ENCODE results near the gene ALG1L2. TPM values are rescaled to one million over a fixed set of nuclear protein-coding genes. Genes with fewer than 3 reads are reported as not detected.
"Not testable (repeated sequence)": the region's sequence is repeated elsewhere in the genome, so short reads cannot be mapped to it uniquely, and the experiment has no call there.

The ALG1L2 gene
- 1 to 10 TPM in 1 of 4 donors, not detected in 3; 4.0 TPM for total RNA-seq

GRCh38 chr3:130081351-130081881 lies at the start of gene ALG1L2:
ALG1L2 (plus strand) TSS chr3:130081831; CDS start chr3:130082017, 186 bp downstream.
- intact Hi-C loops (cut with DNase I; ENCODE audit: low total_unique reads) = no loop called here
- Histone ChIP-seq H3K4me1 (no peaks in the 10 kb centered on the region), H3K27me3 (no peaks in the 10 kb centered on the region), H3K9me3 (no peaks in the 10 kb centered on the region), H3K36me3 (no peaks in the 10 kb centered on the region), H3K4me3 (no peak within 1 kb of the TSS), H3K27ac (no peak within 1 kb of the TSS)
- TF ChIP-seq CTCF (IDR thresholded peaks at IDR 0.05) = no peak
- no peak for TF ChIP-seq POLR2A (IDR thresholded peaks at IDR 0.05)
- no peak for DNase-seq

GRCh38 chr3:130037126-130037815 lies 44.4 kb upstream of the ALG1L2 start:
- H3K27me3 ChIP-seq; H3K9me3 ChIP-seq; intact Hi-C loops (cut with DNase I; ENCODE audit: low total_unique reads); DNase-seq; H3K36me3 ChIP-seq; H3K4me3 ChIP-seq; H3K27ac ChIP-seq; H3K4me1 ChIP-seq: not testable (repeated sequence)

- H3K27ac ChIP-seq; H3K9me3 ChIP-seq; DNase-seq; H3K27me3 ChIP-seq; H3K4me1 ChIP-seq; intact Hi-C loops (cut with DNase I; ENCODE audit: low total_unique reads); H3K36me3 ChIP-seq; H3K4me3 ChIP-seq: not testable (repeated sequence)
These were observed 38.9 kb upstream of the ALG1L2 start for GRCh38 chr3:130042736-130043135.

- H3K9me3 ChIP-seq; H3K4me1 ChIP-seq; intact Hi-C loops (cut with DNase I; ENCODE audit: low total_unique reads); H3K36me3 ChIP-seq; H3K27me3 ChIP-seq; DNase-seq; H3K4me3 ChIP-seq; H3K27ac ChIP-seq: not testable (repeated sequence)
These were observed 38.0 kb upstream of the ALG1L2 start for GRCh38 chr3:130043658-130044057.

GRCh38 chr3:130044370-130044769 lies 37.3 kb upstream of the ALG1L2 start:
- Histone ChIP-seq H3K9me3 (no peaks in the 10 kb centered on the region), H3K4me3 (no peak overlapping the region), H3K4me1 (no peaks in the 10 kb centered on the region), H3K27ac (no peak overlapping the region), H3K27me3 (no peaks in the 10 kb centered on the region), H3K36me3 (no peaks in the 10 kb centered on the region)
- intact Hi-C loops (cut with DNase I; ENCODE audit: low total_unique reads) = no loop called here
- no peak for DNase-seq
- TF ChIP-seq CTCF (IDR thresholded peaks at IDR 0.05) (no peak), POLR2A (IDR thresholded peaks at IDR 0.05) (no peak)

GRCh38 chr3:130048726-130049125 lies 32.9 kb upstream of the ALG1L2 start:
- intact Hi-C loops (cut with DNase I; ENCODE audit: low total_unique reads) = no loop called here
- H3K27ac ChIP-seq = no peak overlapping the region
- H3K36me3 ChIP-seq = no peaks in the 10 kb centered on the region
- no peak for DNase-seq
- H3K9me3 ChIP-seq = no peaks in the 10 kb centered on the region
- H3K27me3 ChIP-seq = no peaks in the 10 kb centered on the region
- H3K4me3 ChIP-seq = no peak overlapping the region
- TF ChIP-seq CTCF (IDR thresholded peaks at IDR 0.05) (no peak), POLR2A (IDR thresholded peaks at IDR 0.05) (no peak)
- no peaks in the 10 kb centered on the region for H3K4me1 ChIP-seq

GRCh38 chr3:130052366-130052765 lies 29.3 kb upstream of the ALG1L2 start:
- H3K27ac ChIP-seq; H3K9me3 ChIP-seq; intact Hi-C loops (cut with DNase I; ENCODE audit: low total_unique reads); DNase-seq; H3K4me3 ChIP-seq; H3K27me3 ChIP-seq; H3K36me3 ChIP-seq; H3K4me1 ChIP-seq: not testable (repeated sequence)

- DNase-seq; H3K9me3 ChIP-seq; H3K4me1 ChIP-seq; intact Hi-C loops (cut with DNase I; ENCODE audit: low total_unique reads); H3K36me3 ChIP-seq; H3K4me3 ChIP-seq; H3K27me3 ChIP-seq; H3K27ac ChIP-seq: not testable (repeated sequence)
These were observed 28.7 kb upstream of the ALG1L2 start for GRCh38 chr3:130052965-130053364.

- H3K27ac ChIP-seq; H3K4me3 ChIP-seq; H3K9me3 ChIP-seq; intact Hi-C loops (cut with DNase I; ENCODE audit: low total_unique reads); DNase-seq; H3K4me1 ChIP-seq; H3K27me3 ChIP-seq; H3K36me3 ChIP-seq: not testable (repeated sequence)
These were observed 23.9 kb upstream of the ALG1L2 start for GRCh38 chr3:130057536-130058266.

GRCh38 chr3:130058267-130058657 lies 23.4 kb upstream of the ALG1L2 start:
- intact Hi-C loops (cut with DNase I; ENCODE audit: low total_unique reads); H3K9me3 ChIP-seq; H3K27me3 ChIP-seq; DNase-seq; H3K4me3 ChIP-seq; H3K4me1 ChIP-seq; H3K36me3 ChIP-seq: not testable (repeated sequence)
- H3K27ac ChIP-seq = peak overlapping the region; percentile 37 to 75
